SK-N-SH (cell line): ENCODE results near the gene SPRR1B. TPM values are rescaled to one million over a fixed set of nuclear protein-coding genes. Genes with fewer than 3 reads are reported as not detected.

Experiments
- CTCF ChIA-PET: fragments of 300-600, 350-600 bp; formaldehyde crosslinking; extraction: SDS; loops from one replicate; lab custom pipeline; 2021; lab: Yijun Ruan, JAX
- POLR2A ChIA-PET: fragments of 350-600 bp; sonication (Branson Sonifier 250); formaldehyde crosslinking; extraction: SDS; loops from one replicate; lab custom pipeline; 2020; ENCODE audit warnings: antibody characterized with exemption, inconsistent platforms; lab: Yijun Ruan, JAX
- DNase-seq: peaks from one replicate; pipeline ENCODE4 v3.0.0; 2012
- H2AFZ ChIP-seq: fragments of 200-600 bp; sonication (generic); 2 replicates; pipeline ENCODE4 v1.8.1; 2016; ENCODE audit warnings: antibody characterized with exemption, mild to moderate bottlenecking, low read depth
- H3F3A ChIP-seq: fragments of 200-600 bp; sonication (generic); replicated peaks from 2 replicates; pipeline ENCODE3; 2016; ENCODE audit warnings: antibody characterized with exemption, mild to moderate bottlenecking; ENCODE audit not compliant: insufficient read depth
- H3K27ac ChIP-seq, 2 experiments: fragments of 200-500 bp in 1 of 2; fragments of 200-600 bp in 1 of 2; sonication (Bioruptor generic) in 1 of 2; sonication (generic), shearing (Covaris generic) in 1 of 2; 2 replicates each; pipeline versions ENCODE4 v1.5.1 to v1.6.1; 2014 to 2016; ENCODE audit warnings: low read depth in 2 of 2, inconsistent platforms in 1 of 2, low read length in 1 of 2, mild to moderate bottlenecking in 1 of 2, mixed read lengths in 1 of 2
- H3K27me3 ChIP-seq: fragments of 200-600 bp; sonication (generic), shearing (Covaris generic); 2 replicates; pipeline ENCODE4 v1.6.1; 2016; ENCODE audit warnings: mixed run types; ENCODE audit not compliant: insufficient read depth
- H3K36me3 ChIP-seq, 2 experiments: fragments of 200-500 bp in 1 of 2; fragments of 200-600 bp in 1 of 2; sonication (Bioruptor generic) in 1 of 2; sonication (generic) in 1 of 2; replicated peaks in 1 of 2; 2 replicates each; pipeline versions ENCODE3 to v1.5.1; 2014 to 2016; ENCODE audit warnings: low read length in 1 of 2, mild to moderate bottlenecking in 1 of 2; ENCODE audit not compliant: insufficient read depth in 2 of 2, control insufficient read depth in 1 of 2
- H3K4me1 ChIP-seq, 2 experiments: fragments of 200-500 bp in 1 of 2; fragments of 200-600 bp in 1 of 2; sonication (Bioruptor generic) in 1 of 2; sonication (generic), shearing (Covaris generic) in 1 of 2; 2 replicates each; pipeline versions ENCODE4 v1.5.1 to v1.6.1; 2014 to 2016; ENCODE audit warnings: low read depth in 1 of 2, low read length in 1 of 2, mixed run types in 1 of 2; ENCODE audit not compliant: insufficient read depth in 2 of 2, control insufficient read depth in 1 of 2
- H3K4me2 ChIP-seq: fragments of 200-600 bp; sonication (generic), shearing (Covaris generic); 2 replicates; pipeline ENCODE4 v1.6.1; 2017; ENCODE audit warnings: mixed run types
- H3K4me3 ChIP-seq, 2 experiments: fragments of 200-500 bp in 1 of 2; fragments of 200-600 bp in 1 of 2; sonication (Bioruptor generic) in 1 of 2; sonication (generic), shearing (Covaris generic) in 1 of 2; 2 replicates each; pipeline versions ENCODE4 v1.5.1 to v1.8.1; 2014 to 2016; ENCODE audit warnings: low read depth in 2 of 2, inconsistent platforms in 1 of 2, low read length in 1 of 2, mild to moderate bottlenecking in 1 of 2, mixed read lengths in 1 of 2, moderate library complexity in 1 of 2
- H3K79me2 ChIP-seq: fragments of 200-600 bp; sonication (generic); 2 replicates; pipeline ENCODE4 v1.8.1; 2017; ENCODE audit warnings: mild to moderate bottlenecking; ENCODE audit not compliant: insufficient read depth
- H3K9ac ChIP-seq: fragments of 200-600 bp; sonication (generic); 2 replicates; pipeline ENCODE4 v1.6.1; 2017; ENCODE audit warnings: mixed run types
- H3K9me2 ChIP-seq: fragments of 200-600 bp; sonication (generic); 2 replicates; pipeline ENCODE4 v1.6.1; 2017; ENCODE audit warnings: mixed run types
- H3K9me3 ChIP-seq: fragments of 200-600 bp; sonication (generic); 2 replicates; pipeline ENCODE4 v1.6.1; 2017; ENCODE audit warnings: mixed run types, mild to moderate bottlenecking, moderate library complexity
- H4K20me1 ChIP-seq: fragments of 200-600 bp; sonication (generic); 2 replicates; pipeline ENCODE4 v1.6.1; 2017; ENCODE audit warnings: mild to moderate bottlenecking, mixed run types; ENCODE audit not compliant: insufficient read depth
- CHD2 ChIP-seq: fragments of 150-350 bp; IDR thresholded peaks from 2 replicates; pipeline ENCODE4 v1.6.1; 2018; ENCODE audit warnings: low read length; ENCODE audit not compliant: partially characterized antibody
- CTCF ChIP-seq: fragments of 200-600 bp; sonication (generic); IDR thresholded peaks from 2 replicates; pipeline ENCODE4 v1.6.1; 2017; ENCODE audit warnings: antibody characterized with exemption, mild to moderate bottlenecking, moderate library complexity
- ELF1 ChIP-seq: IDR thresholded peaks from 2 replicates; pipeline ENCODE4 v1.4.0; 2012
- EP300 ChIP-seq, 2 experiments: IDR thresholded peaks; 2 replicates each; pipeline versions ENCODE4 v1.4.0 to v1.6.1; 2012; ENCODE audit warnings: borderline replicate concordance in 1 of 2, low read depth in 1 of 2, low read length in 1 of 2
- FOSL2 ChIP-seq: IDR thresholded peaks from 2 replicates; pipeline ENCODE4 v1.4.0; 2012; ENCODE audit warnings: low read depth, mild to moderate bottlenecking, moderate library complexity, borderline replicate concordance
- FOXJ3 ChIP-seq: sonication (generic); formaldehyde crosslinking; IDR thresholded peaks from 2 replicates; pipeline ENCODE4 v1.5.1; 2020; ENCODE audit warnings: mild to moderate bottlenecking, missing genetic modification reagents
- GATA2 ChIP-seq: sonication (generic); formaldehyde crosslinking; IDR thresholded peaks from 2 replicates; pipeline ENCODE4 v1.5.0; 2020; ENCODE audit warnings: mild to moderate bottlenecking, missing genetic modification reagents
- IRF3 ChIP-seq: fragments of 150-350 bp; IDR thresholded peaks from 2 replicates; pipeline ENCODE4 v1.6.1; 2016; ENCODE audit warnings: mild to moderate bottlenecking, low read depth, low read length
- MEF2A ChIP-seq: IDR thresholded peaks from 2 replicates; pipeline ENCODE4 v1.4.0; 2012; ENCODE audit warnings: low read depth, borderline replicate concordance
- NFIC ChIP-seq: IDR thresholded peaks from 2 replicates; pipeline ENCODE4 v1.4.0; 2012; ENCODE audit warnings: borderline replicate concordance
- NRF1 ChIP-seq: IDR thresholded peaks from 2 replicates; pipeline ENCODE4 v1.6.1; 2012; ENCODE audit warnings: low read depth, mild to moderate bottlenecking, low read length
- POLR2AphosphoS5 ChIP-seq: IDR thresholded peaks from 2 replicates; pipeline ENCODE4 v1.6.1; 2012; ENCODE audit warnings: low read depth, low read length
- RAD21 ChIP-seq: IDR thresholded peaks from 2 replicates; pipeline ENCODE4 v1.6.1; 2012; ENCODE audit warnings: mild to moderate bottlenecking, low read length
- RCOR1 ChIP-seq: fragments of 150-350 bp; IDR thresholded peaks from 2 replicates; pipeline ENCODE4 v1.6.1; 2017; ENCODE audit warnings: antibody characterized with exemption, low read length
- RFX5 ChIP-seq: IDR thresholded peaks from 2 replicates; pipeline ENCODE4 v1.6.1; 2012; ENCODE audit warnings: mild to moderate bottlenecking, improper control_type of control experiment, low read length
- SMC3 ChIP-seq: IDR thresholded peaks from 2 replicates; pipeline ENCODE4 v1.6.1; 2012; ENCODE audit warnings: low read depth, low read length, improper control_type of control experiment
- TAF1 ChIP-seq: IDR thresholded peaks from 2 replicates; pipeline ENCODE4 v1.6.1; 2012; ENCODE audit warnings: low read depth, mild to moderate bottlenecking, low read length, moderate library complexity, borderline replicate concordance
- USF1 ChIP-seq: IDR thresholded peaks from 2 replicates; pipeline ENCODE4 v1.4.0; 2012; ENCODE audit warnings: low read depth, borderline replicate concordance
- ZBTB33 ChIP-seq: IDR thresholded peaks from 2 replicates; pipeline ENCODE4 v1.4.0; 2012; ENCODE audit warnings: low read depth, borderline replicate concordance
- WGBS: methylation state at CpG from one replicate; pipeline ENCODE4 v1.1.6; 2017; ENCODE audit warnings: low lambda C conversion rate; 5-methylcytosine and 5-hydroxymethylcytosine counted together
- polyA plus RNA-seq, 3 experiments: library from polyadenylated mRNA; depleted of rRNA; stranded (reverse); fragments of >200 nt; gene quantifications; 2 replicates each; pipeline ENCODE4 v1.2.3, GENCODE V29; 2012
- TF ChIP-seq, protein P1 (sequence below): fragments of 150-350 bp; IDR thresholded peaks from 2 replicates; pipeline ENCODE4 v1.6.1; 2017; ENCODE audit warnings: antibody characterized with exemption, low read length, low read depth, borderline replicate concordance
- TF ChIP-seq, protein P2 (sequence below): IDR thresholded peaks from 2 replicates; pipeline ENCODE4 v1.6.1; 2012; ENCODE audit warnings: mild to moderate bottlenecking, low read depth, low read length, moderate library complexity

Gene SPRR1B
- polyA plus RNA-seq, 1 of the 3 experiments (the other 2 are of a cell fraction), result not detected

DNA sequence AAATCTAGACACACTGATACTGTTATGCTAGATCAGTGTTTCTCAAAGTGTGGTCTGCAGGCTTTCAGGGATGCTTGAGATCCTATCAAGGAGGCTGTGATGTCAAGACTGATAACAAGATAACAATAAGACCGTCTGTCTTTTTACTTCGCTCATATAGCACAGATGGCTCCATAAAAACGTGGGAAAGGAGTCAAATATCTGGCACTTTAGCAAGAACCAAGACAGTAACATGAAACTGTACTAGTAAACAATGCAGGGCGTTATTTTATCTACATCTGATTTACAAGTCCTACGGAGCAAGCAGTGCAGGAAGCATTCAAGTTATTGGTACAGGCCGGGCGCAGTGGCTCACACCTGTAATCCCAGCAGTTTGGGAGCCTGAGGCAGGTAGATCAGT is 33.1 kb upstream of the SPRR1B start (continued):
- TF ChIP-seq ZBTB33 (no peak), TAF1 (no peak)

GRCh38 chr1:152998476-152998875 is 32.5 kb upstream of the SPRR1B start:
- POLR2A ChIA-PET, result no interaction called here
- Histone ChIP-seq H3K9me2 (no peaks in the 10 kb centered on the region), H3K4me2 (no peak overlapping the region), H3K27ac (no peak overlapping the region), H3K4me3 (no peak overlapping the region), H3K9ac (no peak overlapping the region), H3K27me3 (no peaks in the 10 kb centered on the region; the same call in 1 of the 2 replicates), H4K20me1 (no peaks in the 10 kb centered on the region), H3K79me2 (no peaks in the 10 kb centered on the region), H3K36me3 (no peaks in the 10 kb centered on the region)
- CTCF ChIA-PET, result no interaction called here
- TF ChIP-seq USF1 (no peak), RAD21 (no peak), NRF1 (no peak), NFIC (no peak), TAF1 (no peak), FOXJ3 (CRISPR knock-in tag) (no peak), IRF3 (no peak), CHD2 (no peak), FOSL2 (no peak), RCOR1 (no peak), MEF2A (no peak), SMC3 (no peak), GATA2 (no peak), EP300 (IDR thresholded peaks at IDR 0.05; ENCODE audit: borderline replicate concordance in 1 of 2, low read depth in 1 of 2, low read length in 1 of 2) (no peak), POLR2AphosphoS5 (no peak), ELF1 (no peak), CTCF (no peak), RFX5 (no peak)
- TF ChIP-seq, protein P1, sequence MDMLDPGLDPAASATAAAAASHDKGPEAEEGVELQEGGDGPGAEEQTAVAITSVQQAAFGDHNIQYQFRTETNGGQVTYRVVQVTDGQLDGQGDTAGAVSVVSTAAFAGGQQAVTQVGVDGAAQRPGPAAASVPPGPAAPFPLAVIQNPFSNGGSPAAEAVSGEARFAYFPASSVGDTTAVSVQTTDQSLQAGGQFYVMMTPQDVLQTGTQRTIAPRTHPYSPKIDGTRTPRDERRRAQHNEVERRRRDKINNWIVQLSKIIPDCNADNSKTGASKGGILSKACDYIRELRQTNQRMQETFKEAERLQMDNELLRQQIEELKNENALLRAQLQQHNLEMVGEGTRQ, result no peak
- TF ChIP-seq, protein P2, sequence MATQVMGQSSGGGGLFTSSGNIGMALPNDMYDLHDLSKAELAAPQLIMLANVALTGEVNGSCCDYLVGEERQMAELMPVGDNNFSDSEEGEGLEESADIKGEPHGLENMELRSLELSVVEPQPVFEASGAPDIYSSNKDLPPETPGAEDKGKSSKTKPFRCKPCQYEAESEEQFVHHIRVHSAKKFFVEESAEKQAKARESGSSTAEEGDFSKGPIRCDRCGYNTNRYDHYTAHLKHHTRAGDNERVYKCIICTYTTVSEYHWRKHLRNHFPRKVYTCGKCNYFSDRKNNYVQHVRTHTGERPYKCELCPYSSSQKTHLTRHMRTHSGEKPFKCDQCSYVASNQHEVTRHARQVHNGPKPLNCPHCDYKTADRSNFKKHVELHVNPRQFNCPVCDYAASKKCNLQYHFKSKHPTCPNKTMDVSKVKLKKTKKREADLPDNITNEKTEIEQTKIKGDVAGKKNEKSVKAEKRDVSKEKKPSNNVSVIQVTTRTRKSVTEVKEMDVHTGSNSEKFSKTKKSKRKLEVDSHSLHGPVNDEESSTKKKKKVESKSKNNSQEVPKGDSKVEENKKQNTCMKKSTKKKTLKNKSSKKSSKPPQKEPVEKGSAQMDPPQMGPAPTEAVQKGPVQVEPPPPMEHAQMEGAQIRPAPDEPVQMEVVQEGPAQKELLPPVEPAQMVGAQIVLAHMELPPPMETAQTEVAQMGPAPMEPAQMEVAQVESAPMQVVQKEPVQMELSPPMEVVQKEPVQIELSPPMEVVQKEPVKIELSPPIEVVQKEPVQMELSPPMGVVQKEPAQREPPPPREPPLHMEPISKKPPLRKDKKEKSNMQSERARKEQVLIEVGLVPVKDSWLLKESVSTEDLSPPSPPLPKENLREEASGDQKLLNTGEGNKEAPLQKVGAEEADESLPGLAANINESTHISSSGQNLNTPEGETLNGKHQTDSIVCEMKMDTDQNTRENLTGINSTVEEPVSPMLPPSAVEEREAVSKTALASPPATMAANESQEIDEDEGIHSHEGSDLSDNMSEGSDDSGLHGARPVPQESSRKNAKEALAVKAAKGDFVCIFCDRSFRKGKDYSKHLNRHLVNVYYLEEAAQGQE, result no peak
- TF ChIP-seq, all 33 proteins: peak for 0
- H3K9me3 ChIP-seq, result no peaks in the 10 kb centered on the region
- no peaks in the 10 kb centered on the region for H3F3A ChIP-seq
- DNase-seq, result no peak
- H3K4me1 ChIP-seq, result no peaks in the 10 kb centered on the region
- no peak overlapping the region for H2AFZ ChIP-seq
- WGBS, result 8% methylated on average over 3 of the region's 4 CpGs
